Keratinocyte (primary cell): ENCODE results near the gene PLCH2. TPM values are rescaled to one million over a fixed set of nuclear protein-coding genes. Genes with fewer than 3 reads are reported as not detected.

Experiments used
- DNase-seq: peaks from one replicate; pipeline ENCODE4 v3.0.0-alpha.2; 2011; ENCODE audit warnings: low read depth, missing footprints, low spot score
- FAIRE-seq: peaks from 2 replicates; lab custom pipeline; 2011; peaks lifted over from hg19 to GRCh38; lab: Jason Lieb, UNC
- H2AFZ ChIP-seq: 2 replicates; pipeline ENCODE4 v1.6.0; 2012; ENCODE audit warnings: low read length, control low read depth, inconsistent platforms; ENCODE audit not compliant: control insufficient read depth
- H3K27ac ChIP-seq: 2 replicates; pipeline ENCODE4 v1.5.1; 2011; ENCODE audit warnings: low read length; ENCODE audit not compliant: control insufficient read depth, insufficient read depth
- H3K27me3 ChIP-seq: 3 replicates; pipeline ENCODE4 v1.6.0; 2011; ENCODE audit warnings: low read length; ENCODE audit not compliant: control insufficient read depth, insufficient read depth; ENCODE audit errors: extremely low read depth
- H3K36me3 ChIP-seq, 2 experiments: 2 replicates in 1 of 2; 3 replicates in 1 of 2; pipeline ENCODE4 v1.5.1; 2011; ENCODE audit warnings: low read length in 2 of 2, mild to moderate bottlenecking in 1 of 2; ENCODE audit not compliant: control insufficient read depth in 2 of 2, insufficient read depth in 2 of 2; ENCODE audit errors: extremely low read depth in 1 of 2
- H3K4me1 ChIP-seq: 3 replicates; pipeline ENCODE4 v1.5.1; 2011; ENCODE audit warnings: low read length; ENCODE audit not compliant: control insufficient read depth, insufficient read depth; ENCODE audit errors: extremely low read depth
- H3K4me2 ChIP-seq: 3 replicates; pipeline ENCODE4 v1.6.0; 2011; ENCODE audit warnings: low read depth, low read length; ENCODE audit not compliant: control insufficient read depth, insufficient read depth; ENCODE audit errors: extremely low read depth
- H3K4me3 ChIP-seq, 3 experiments: fragments of 200-600 bp in 1 of 3; sonication (generic) in 1 of 3; 2 replicates in 2 of 3; 3 replicates in 1 of 3; pipeline ENCODE4 v1.5.1; 2011 to 2016; ENCODE audit warnings: low read length in 3 of 3, mild to moderate bottlenecking in 3 of 3, control low read depth in 2 of 3, inconsistent platforms in 1 of 3, low read depth in 1 of 3, mixed read lengths in 1 of 3, mixed run types in 1 of 3, moderate library complexity in 1 of 3; ENCODE audit not compliant: control insufficient read depth in 2 of 3, insufficient read depth in 2 of 3; ENCODE audit errors: extremely low read depth in 1 of 3
- H3K79me2 ChIP-seq: 2 replicates; pipeline ENCODE4 v1.6.0; 2012; ENCODE audit warnings: low read length; ENCODE audit not compliant: control insufficient read depth, insufficient read depth
- H3K9ac ChIP-seq: 3 replicates; pipeline ENCODE4 v1.6.0; 2011; ENCODE audit warnings: low read length; ENCODE audit not compliant: control insufficient read depth, insufficient read depth; ENCODE audit errors: extremely low read depth
- H3K9me1 ChIP-seq: 3 replicates; pipeline ENCODE4 v1.6.0; 2011; ENCODE audit warnings: low read length; ENCODE audit not compliant: control insufficient read depth, insufficient read depth; ENCODE audit errors: extremely low read depth
- H3K9me3 ChIP-seq: 2 replicates; pipeline ENCODE4 v1.5.1; 2012; ENCODE audit warnings: low read depth, low read length; ENCODE audit not compliant: control insufficient read depth
- H4K20me1 ChIP-seq: 3 replicates; pipeline ENCODE4 v1.6.0; 2011; ENCODE audit warnings: low read length; ENCODE audit not compliant: control insufficient read depth, insufficient read depth; ENCODE audit errors: extremely low read depth
- CTCF ChIP-seq, 3 experiments: IDR thresholded peaks in 1 of 3; conservative IDR thresholded peaks in 1 of 3; optimal IDR thresholded peaks in 1 of 3; 2 replicates in 2 of 3; 3 replicates in 1 of 3; pipeline versions ENCODE3 to v1.5.1; 2011; ENCODE audit warnings: low read length in 3 of 3, mild to moderate bottlenecking in 3 of 3, moderate library complexity in 2 of 3, control low read depth in 1 of 3, inconsistent platforms in 1 of 3; ENCODE audit not compliant: insufficient read depth in 2 of 3; ENCODE audit errors: extremely low read depth in 1 of 3
- EZH2 ChIP-seq: IDR thresholded peaks from one replicate; pipeline ENCODE4 v1.6.1; 2012; ENCODE audit warnings: inconsistent platforms, mild to moderate bottlenecking, low read length, moderate library complexity
- dilution Hi-C: fragments of 300-500 bp; cut with MboI; formaldehyde crosslinking; loops from one replicate; pipeline ENCODE4 v1.7.0; 2020; ENCODE audit warnings: low sequenced_read_pairs; ENCODE audit not compliant: extremely low pct_ligation_motif_present
- polyA plus RNA-seq, 5 experiments: library from polyadenylated mRNA; depleted of rRNA in 3 of 5; stranded (reverse) in 3 of 5; stranded (forward) in 1 of 5; unstranded in 1 of 5; fragments of >200 nt; gene quantifications; 1 replicate in 1 of 5; 2 replicates in 3 of 5; 3 replicates in 1 of 5; pipeline versions ENCODE4 v1.2.1 to v1.2.3, GENCODE V29; 2011 to 2012; ENCODE audit warnings: missing spikeins in 2 of 5, low read depth in 1 of 5, low replicate concordance in 1 of 5

PLCH2 gene
- polyA plus RNA-seq, 1 donor (not counting 4 experiments of a cell fraction or from before 2014, with no cell fraction given): 57.4 TPM

- Histone ChIP-seq H3K4me2 (no peak overlapping the region), H2AFZ (no peak overlapping the region), H3K9me3 (no peaks in the 10 kb centered on the region), H3K4me1 (peaks cover 17% of the 10 kb centered on the region), H3K9ac (no peak overlapping the region), H3K4me3 (no peak overlapping the region), H3K79me2 (no peaks in the 10 kb centered on the region), H4K20me1 (peaks cover 5% of the 10 kb centered on the region), H3K36me3 (peaks cover 15 to 22% of the 10 kb centered on the region in 2 experiments), H3K27ac (no peak overlapping the region), H3K27me3 (no peaks in the 10 kb centered on the region), H3K9me1 (no peaks in the 10 kb centered on the region)
- FAIRE-seq (no peak), DNase-seq (no peak)
- dilution Hi-C loops: no loop called here
- TF ChIP-seq EZH2 (no peak), CTCF (optimal IDR thresholded peaks at IDR 0.05 in 1 of 3, IDR thresholded peaks at IDR 0.05 in 1 of 3, conservative IDR thresholded peaks at IDR 0.05 in 1 of 3; ENCODE audit: extremely low read depth in 1 of 3, insufficient read depth in 2 of 3, low read length in 3 of 3) (no peak)
Measured at GRCh38 chr1:2497891-2498290, 21.8 kb downstream of the PLCH2 start.

GRCh38 chr1:2498648-2499047 is 22.6 kb downstream of the PLCH2 start:
- H3K27ac ChIP-seq: no peak overlapping the region
- dilution Hi-C loops: no loop called here

More at GRCh38 chr1:2498648-2499047, 22.6 kb downstream of the PLCH2 start:
- no peak overlapping the region for H3K4me3 ChIP-seq
- FAIRE-seq (no peak), DNase-seq (no peak)
- no peaks in the 10 kb centered on the region for H3K27me3 ChIP-seq
- H3K36me3 ChIP-seq: peaks cover 15 to 20% of the 10 kb centered on the region in 2 experiments
- H2AFZ ChIP-seq: no peak overlapping the region
- H3K9me3 ChIP-seq: no peaks in the 10 kb centered on the region
- H3K4me2 ChIP-seq: no peak overlapping the region
- H3K4me1 ChIP-seq: peaks cover 13% of the 10 kb centered on the region
- no peaks in the 10 kb centered on the region for H3K9me1 ChIP-seq
- TF ChIP-seq EZH2 (no peak), CTCF (optimal IDR thresholded peaks at IDR 0.05 in 1 of 3, IDR thresholded peaks at IDR 0.05 in 1 of 3, conservative IDR thresholded peaks at IDR 0.05 in 1 of 3; ENCODE audit: extremely low read depth in 1 of 3, insufficient read depth in 2 of 3, low read length in 3 of 3) (no peak)
- no peaks in the 10 kb centered on the region for H3K79me2 ChIP-seq
- H3K9ac ChIP-seq: no peak overlapping the region
- no peaks in the 10 kb centered on the region for H4K20me1 ChIP-seq
